ENCODE results near the gene SCN2B.

Gene SCN2B

GRCh38 chr11:118152020-118152551 is 24.4 kb downstream of the SCN2B start:
- no peak for DNase-seq

GRCh38 chr11:118151431-118151830 is 25.0 kb downstream of the SCN2B start:
- DNase-seq, result no peak

- DNase-seq, result no peak
These were observed 26.9 kb downstream of the SCN2B start for GRCh38 chr11:118149493-118149892.

GRCh38 chr11:118148856-118149255 is 27.6 kb downstream of the SCN2B start:
- DNase-seq, result no peak

- DNase-seq, result no peak
These were observed 28.2 kb downstream of the SCN2B start for GRCh38 chr11:118148240-118148639.

GRCh38 chr11:118147502-118147901 is 28.9 kb downstream of the SCN2B start:
- DNase-seq, result no peak

- no peak for DNase-seq
These were observed 29.9 kb downstream of the SCN2B start for GRCh38 chr11:118146554-118146953.

- peak; percentile 82 to 90 for DNase-seq
These were observed 30.9 kb downstream of the SCN2B start for GRCh38 chr11:118145285-118146227.

GRCh38 chr11:118144301-118145268 is 31.9 kb downstream of the SCN2B start:
- DNase-seq, result no peak

- no peak for DNase-seq
These were observed 32.7 kb downstream of the SCN2B start for GRCh38 chr11:118143661-118144185.

GRCh38 chr11:118142809-118143208 is 33.6 kb downstream of the SCN2B start:
- DNase-seq, result peak; percentile 17 to 64

- DNase-seq, result peak in 1 of 2 donors; percentile 26
These were observed 34.4 kb downstream of the SCN2B start for GRCh38 chr11:118142081-118142480.

- no peak for DNase-seq
These were observed 36.9 kb downstream of the SCN2B start for GRCh38 chr11:118139578-118139977.

- no peak for DNase-seq
These were observed 37.5 kb downstream of the SCN2B start for GRCh38 chr11:118138839-118139420.

GRCh38 chr11:118136801-118137200 is 39.6 kb downstream of the SCN2B start:
- no peak for DNase-seq

- DNase-seq, result no peak
These were observed 40.1 kb downstream of the SCN2B start for GRCh38 chr11:118136341-118136740.

GRCh38 chr11:118135796-118136165 is 40.7 kb downstream of the SCN2B start:
- no peak for DNase-seq

- DNase-seq, result no peak
These were observed 41.2 kb downstream of the SCN2B start for GRCh38 chr11:118135051-118135795.

- DNase-seq, result no peak
These were observed 42.6 kb downstream of the SCN2B start for GRCh38 chr11:118133816-118134215.

- DNase-seq, result no peak
These were observed 43.9 kb downstream of the SCN2B start for GRCh38 chr11:118132385-118133151.
